ENCODE measurements around the gene PEX7.
"Not testable (repeated sequence)": the region's sequence is repeated elsewhere in the genome, so short reads cannot be mapped to it uniquely, and the experiment has no call there.

PEX7 gene

GRCh38 chr6:136840276-136841001 is 18.0 kb downstream of the PEX7 start:
- no peak for DNase-seq (ENCODE audit: low spot score)

- no peak for DNase-seq (ENCODE audit: low spot score)
Measured at GRCh38 chr6:136843210-136843609, 20.8 kb downstream of the PEX7 start.

GRCh38 chr6:136846046-136846445 is 23.7 kb downstream of the PEX7 start:
- peak; percentile 44 for DNase-seq (ENCODE audit: low spot score)

- DNase-seq (ENCODE audit: low spot score), result not testable (repeated sequence)
Measured at GRCh38 chr6:136846477-136846876, 24.1 kb downstream of the PEX7 start.

- DNase-seq (ENCODE audit: low spot score), result not testable (repeated sequence)
Measured at GRCh38 chr6:136849979-136850563, 27.7 kb downstream of the PEX7 start.

GRCh38 chr6:136859430-136859829 is 37.0 kb downstream of the PEX7 start:
- DNase-seq (ENCODE audit: low spot score), result no peak

GRCh38 chr6:136860043-136860442 is 37.7 kb downstream of the PEX7 start:
- no peak for DNase-seq (ENCODE audit: low spot score)

- no peak for DNase-seq (ENCODE audit: low spot score)
Measured at GRCh38 chr6:136862662-136863061, 40.3 kb downstream of the PEX7 start.

- no peak for DNase-seq (ENCODE audit: low spot score)
Measured at GRCh38 chr6:136863752-136864151, 41.4 kb downstream of the PEX7 start.

GRCh38 chr6:136864676-136865075 is 42.3 kb downstream of the PEX7 start:
- DNase-seq (ENCODE audit: low spot score), result no peak

- no peak for DNase-seq (ENCODE audit: low spot score)
Measured at GRCh38 chr6:136866872-136867416, 44.6 kb downstream of the PEX7 start.

GRCh38 chr6:136869451-136869850 is 47.1 kb downstream of the PEX7 start:
- DNase-seq (ENCODE audit: low spot score), result no peak

- no peak for DNase-seq (ENCODE audit: low spot score)
Measured at GRCh38 chr6:136873748-136874147, 51.4 kb downstream of the PEX7 start.

GRCh38 chr6:136876469-136876868 is 54.1 kb downstream of the PEX7 start:
- not testable (repeated sequence) for DNase-seq (ENCODE audit: low spot score)

- DNase-seq (ENCODE audit: low spot score), result no peak
Measured at GRCh38 chr6:136880748-136881460, 58.5 kb downstream of the PEX7 start.

- DNase-seq (ENCODE audit: low spot score), result no peak
Measured at GRCh38 chr6:136886091-136886490, 63.7 kb downstream of the PEX7 start.

GRCh38 chr6:136887953-136888352 is 65.6 kb downstream of the PEX7 start:
- no peak for DNase-seq (ENCODE audit: low spot score)

- no peak for DNase-seq (ENCODE audit: low spot score)
Measured at GRCh38 chr6:136889271-136890193, 67.1 kb downstream of the PEX7 start.

GRCh38 chr6:136890194-136890839 is 67.9 kb downstream of the PEX7 start:
- no peak for DNase-seq (ENCODE audit: low spot score)

GRCh38 chr6:136890986-136891385 is 68.6 kb downstream of the PEX7 start:
- DNase-seq (ENCODE audit: low spot score), result no peak

- DNase-seq (ENCODE audit: low spot score), result no peak
Measured at GRCh38 chr6:136893187-136893586, 70.8 kb downstream of the PEX7 start.
